ENCODE data around the gene INSL3.

INSL3 gene

DNA sequence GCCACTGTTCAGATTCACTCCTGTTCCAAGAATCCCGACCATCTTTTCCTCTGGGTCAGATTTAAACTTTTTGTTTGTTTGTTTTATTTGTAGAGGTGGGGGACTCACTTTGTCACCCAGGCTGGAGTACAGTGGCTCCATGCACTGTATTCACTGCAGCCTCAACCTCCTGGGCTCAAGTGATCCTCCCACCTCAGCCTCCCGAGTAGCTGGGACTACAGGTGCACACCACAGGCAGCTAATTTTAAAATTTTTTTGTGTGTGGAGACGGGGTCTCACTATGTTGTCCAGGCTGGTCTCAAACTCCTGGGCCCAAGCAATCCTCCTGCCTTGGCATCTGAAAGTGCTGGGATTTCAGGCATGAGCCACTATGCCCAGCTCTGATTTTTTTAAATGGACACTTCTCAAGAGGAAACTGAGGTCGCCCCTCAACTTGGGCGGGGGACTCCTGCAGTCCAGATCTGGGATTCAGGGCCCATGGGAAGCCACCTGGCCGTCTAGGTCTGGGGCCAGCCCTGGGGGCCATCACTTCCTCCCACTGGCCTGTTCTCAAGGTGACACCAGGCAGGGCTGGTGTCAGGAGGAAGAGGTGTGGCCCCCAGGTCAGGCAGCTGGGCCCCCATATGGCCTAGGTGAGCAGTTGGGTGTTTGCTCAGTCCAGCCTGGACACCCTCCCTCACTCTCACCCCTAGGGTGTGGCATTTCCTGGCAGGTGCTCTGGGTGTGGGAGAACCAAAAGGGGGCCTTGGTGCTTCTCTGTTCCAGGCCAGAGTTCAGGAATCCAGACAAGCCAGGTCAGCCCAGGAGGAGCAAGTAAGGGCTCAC, 25.1 kb downstream of the INSL3 start:
- no peak overlapping the region for H3K4me3 ChIP-seq (ENCODE audit: low read depth, low read length)
- TF ChIP-seq, protein P1, sequence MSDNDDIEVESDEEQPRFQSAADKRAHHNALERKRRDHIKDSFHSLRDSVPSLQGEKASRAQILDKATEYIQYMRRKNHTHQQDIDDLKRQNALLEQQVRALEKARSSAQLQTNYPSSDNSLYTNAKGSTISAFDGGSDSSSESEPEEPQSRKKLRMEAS (IDR thresholded peaks at IDR 0.05; ENCODE audit: low read depth, low read length), result no peak
- no peak for TF ChIP-seq POLR2A (IDR thresholded peaks at IDR 0.05; ENCODE audit: extremely low read depth, insufficient read length)
- no peak for DNase-seq (ENCODE audit: low read depth)

DNA sequence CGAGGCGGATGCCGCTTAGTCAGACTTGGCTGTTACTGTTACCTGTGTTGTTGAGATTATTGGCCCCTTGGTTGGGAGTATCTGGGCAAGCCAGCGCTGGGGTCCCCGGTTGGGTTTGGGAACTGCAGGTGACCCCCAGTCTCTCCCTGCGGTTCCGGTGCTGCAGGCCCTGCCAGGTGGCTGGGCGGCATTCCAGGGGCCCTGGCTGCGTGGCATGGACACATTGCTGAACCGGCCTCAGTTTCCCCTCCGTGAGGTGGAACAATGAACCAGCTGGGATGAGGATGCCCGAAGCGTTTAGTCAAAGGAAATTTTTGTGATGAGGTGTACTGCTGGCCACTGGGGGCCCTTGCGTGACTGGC, 25.8 kb downstream of the INSL3 start:
- no peak overlapping the region for H3K4me3 ChIP-seq (ENCODE audit: low read depth, low read length)
- DNase-seq (ENCODE audit: low read depth), result no peak
- TF ChIP-seq MYC (IDR thresholded peaks at IDR 0.05; ENCODE audit: low read depth, low read length) (no peak), POLR2A (IDR thresholded peaks at IDR 0.05; ENCODE audit: extremely low read depth, insufficient read length) (no peak)
- TF ChIP-seq, protein P1 (IDR thresholded peaks at IDR 0.05; ENCODE audit: low read depth, low read length), result no peak
- TF ChIP-seq, protein P2, sequence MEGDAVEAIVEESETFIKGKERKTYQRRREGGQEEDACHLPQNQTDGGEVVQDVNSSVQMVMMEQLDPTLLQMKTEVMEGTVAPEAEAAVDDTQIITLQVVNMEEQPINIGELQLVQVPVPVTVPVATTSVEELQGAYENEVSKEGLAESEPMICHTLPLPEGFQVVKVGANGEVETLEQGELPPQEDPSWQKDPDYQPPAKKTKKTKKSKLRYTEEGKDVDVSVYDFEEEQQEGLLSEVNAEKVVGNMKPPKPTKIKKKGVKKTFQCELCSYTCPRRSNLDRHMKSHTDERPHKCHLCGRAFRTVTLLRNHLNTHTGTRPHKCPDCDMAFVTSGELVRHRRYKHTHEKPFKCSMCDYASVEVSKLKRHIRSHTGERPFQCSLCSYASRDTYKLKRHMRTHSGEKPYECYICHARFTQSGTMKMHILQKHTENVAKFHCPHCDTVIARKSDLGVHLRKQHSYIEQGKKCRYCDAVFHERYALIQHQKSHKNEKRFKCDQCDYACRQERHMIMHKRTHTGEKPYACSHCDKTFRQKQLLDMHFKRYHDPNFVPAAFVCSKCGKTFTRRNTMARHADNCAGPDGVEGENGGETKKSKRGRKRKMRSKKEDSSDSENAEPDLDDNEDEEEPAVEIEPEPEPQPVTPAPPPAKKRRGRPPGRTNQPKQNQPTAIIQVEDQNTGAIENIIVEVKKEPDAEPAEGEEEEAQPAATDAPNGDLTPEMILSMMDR (IDR thresholded peaks at IDR 0.05; ENCODE audit: low read depth, low read length), result no peak

DNA sequence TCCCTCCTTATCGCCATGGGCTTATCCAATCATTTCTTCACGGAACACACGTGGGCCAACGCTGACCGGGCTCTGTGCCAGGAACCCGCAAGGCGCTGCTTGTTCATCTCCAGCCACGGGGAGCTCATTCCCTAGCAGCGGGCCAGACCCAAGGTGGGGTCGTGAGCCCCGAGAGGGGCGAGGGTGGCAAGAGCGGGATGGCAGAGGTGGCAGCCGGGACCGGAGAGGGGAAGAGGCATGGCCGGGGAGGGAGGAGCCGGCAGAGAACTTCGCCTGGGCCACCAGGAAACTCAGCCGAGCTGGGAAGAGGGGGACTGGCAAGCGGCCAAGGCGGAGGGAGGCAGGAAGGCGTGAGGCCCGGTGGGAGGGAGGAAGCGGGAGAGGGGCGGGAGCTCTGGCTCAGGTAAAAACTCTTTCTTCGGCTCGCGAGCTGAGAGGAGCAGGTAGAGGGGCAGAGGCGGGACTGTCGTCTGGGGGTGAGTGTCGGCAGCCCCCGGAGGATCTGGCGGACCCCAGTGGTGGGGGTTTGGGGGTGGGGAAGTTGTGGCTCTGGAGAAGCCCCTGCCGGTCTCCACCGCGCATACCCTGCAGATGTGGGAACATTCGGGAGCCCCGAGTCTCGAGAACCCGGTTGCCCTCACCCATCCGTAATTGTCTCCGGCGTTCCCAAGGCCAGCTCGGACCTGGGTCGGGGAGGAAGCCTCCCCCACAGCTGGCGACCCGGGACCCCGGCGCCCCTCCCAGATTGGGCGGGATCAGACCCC, 26.4 kb downstream of the INSL3 start, which contains the start of gene B3GNT3:
Gene B3GNT3 (plus strand): TSS at position 408 of the 764 bp plus-strand sequence. CDS start 12,670 bp downstream, outside the sequence.
- no peak within 1 kb of the TSS for H3K4me3 ChIP-seq (ENCODE audit: low read depth, low read length)
- TF ChIP-seq, protein P1 (IDR thresholded peaks at IDR 0.05; ENCODE audit: low read depth, low read length), result no peak
- TF ChIP-seq POLR2A (IDR thresholded peaks at IDR 0.05; ENCODE audit: extremely low read depth, insufficient read length) (no peak), MYC (IDR thresholded peaks at IDR 0.05; ENCODE audit: low read depth, low read length) (no peak)
- TF ChIP-seq, protein P2 (IDR thresholded peaks at IDR 0.05; ENCODE audit: low read depth, low read length), result no peak
- DNase-seq (ENCODE audit: low read depth), result no peak

DNA sequence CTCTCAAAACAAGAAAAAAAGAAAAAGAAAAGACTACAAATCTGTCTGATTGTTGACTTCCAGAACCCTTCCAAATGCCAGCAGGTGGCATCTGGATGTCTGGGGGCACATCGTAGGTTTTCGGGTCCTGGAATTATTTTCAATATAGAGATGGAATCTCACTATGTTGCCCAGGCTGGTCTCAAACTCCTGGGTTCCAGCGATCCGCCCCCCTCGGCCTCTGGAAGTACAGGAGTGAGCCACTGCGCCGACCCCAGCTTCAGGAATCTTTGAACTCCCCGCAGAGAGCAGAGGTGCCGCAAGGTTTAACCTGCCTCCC, 26.9 kb downstream of the INSL3 start:
- DNase-seq (ENCODE audit: low read depth), result no peak
- TF ChIP-seq, protein P2 (IDR thresholded peaks at IDR 0.05; ENCODE audit: low read depth, low read length), result no peak
- TF ChIP-seq, protein P1 (IDR thresholded peaks at IDR 0.05; ENCODE audit: low read depth, low read length), result no peak
- no peak for TF ChIP-seq POLR2A (IDR thresholded peaks at IDR 0.05; ENCODE audit: extremely low read depth, insufficient read length)
- TF ChIP-seq MYC (IDR thresholded peaks at IDR 0.05; ENCODE audit: low read depth, low read length), result no peak
- no peak overlapping the region for H3K4me3 ChIP-seq (ENCODE audit: low read depth, low read length)

DNA sequence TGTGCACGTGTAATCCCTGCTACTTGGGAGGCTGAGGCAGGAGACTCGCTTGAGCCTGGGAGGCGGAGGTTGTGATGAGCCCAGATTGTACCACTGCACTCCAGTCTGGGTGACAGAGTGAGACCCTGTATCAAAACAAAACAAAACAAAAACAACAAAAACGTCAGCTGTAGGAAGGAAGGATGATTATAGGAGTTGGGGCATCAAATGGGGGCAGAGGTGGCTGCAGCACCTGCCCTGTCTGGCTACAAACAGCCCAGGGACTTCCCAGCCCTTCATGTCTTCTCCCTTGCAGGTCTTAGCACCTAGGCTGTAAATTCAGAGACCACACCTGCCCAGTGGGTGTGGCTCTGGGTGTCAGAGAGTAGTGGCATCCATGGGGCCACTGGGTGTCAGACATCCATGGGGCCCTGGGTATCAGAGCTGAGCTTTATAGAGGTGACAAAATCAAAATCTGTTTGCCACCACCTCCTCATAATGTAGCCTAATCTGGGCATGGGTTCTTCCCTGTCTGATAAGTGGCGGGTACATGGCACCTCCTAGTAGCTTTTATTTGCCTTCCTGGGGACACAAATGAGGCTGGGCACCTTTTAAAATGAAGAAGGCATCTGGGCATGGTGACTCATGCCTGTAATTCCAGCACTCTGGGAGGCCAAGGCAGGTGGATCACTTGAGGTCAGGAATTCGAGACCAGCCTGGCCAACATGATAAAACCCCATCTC, 31.1 kb downstream of the INSL3 start:
- no peak for DNase-seq (ENCODE audit: low read depth)
- no peak overlapping the region for H3K4me3 ChIP-seq (ENCODE audit: low read depth, low read length)
- TF ChIP-seq, protein P1 (IDR thresholded peaks at IDR 0.05; ENCODE audit: low read depth, low read length), result no peak
- no peak for TF ChIP-seq POLR2A (IDR thresholded peaks at IDR 0.05; ENCODE audit: extremely low read depth, insufficient read length)
- TF ChIP-seq, protein P2 (IDR thresholded peaks at IDR 0.05; ENCODE audit: low read depth, low read length), result no peak
- TF ChIP-seq MYC (IDR thresholded peaks at IDR 0.05; ENCODE audit: low read depth, low read length), result no peak
